Measurements from ENCODE around the gene SPATA21.

Gene SPATA21

DNA sequence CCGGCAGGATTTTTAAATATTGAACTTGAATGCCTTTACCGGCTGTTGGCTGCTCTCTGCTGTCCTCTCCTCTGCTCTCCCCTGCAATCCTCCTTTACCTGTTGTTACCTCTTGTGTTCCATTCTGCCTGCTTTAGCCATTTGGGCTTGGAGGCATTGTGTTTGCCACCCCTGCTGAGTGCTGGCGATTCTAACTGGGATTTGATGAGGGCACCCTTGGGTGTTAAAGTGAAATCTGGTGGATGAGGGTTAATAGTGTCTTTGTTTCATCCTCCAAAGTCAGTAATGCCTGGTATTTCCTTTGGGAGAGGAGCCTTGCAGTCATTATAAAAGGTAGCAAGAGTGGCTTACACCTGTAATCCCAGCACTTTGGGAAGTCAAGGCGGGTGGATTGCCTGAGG lies 60.3 kb downstream of the SPATA21 start:
- no peak for DNase-seq

DNA sequence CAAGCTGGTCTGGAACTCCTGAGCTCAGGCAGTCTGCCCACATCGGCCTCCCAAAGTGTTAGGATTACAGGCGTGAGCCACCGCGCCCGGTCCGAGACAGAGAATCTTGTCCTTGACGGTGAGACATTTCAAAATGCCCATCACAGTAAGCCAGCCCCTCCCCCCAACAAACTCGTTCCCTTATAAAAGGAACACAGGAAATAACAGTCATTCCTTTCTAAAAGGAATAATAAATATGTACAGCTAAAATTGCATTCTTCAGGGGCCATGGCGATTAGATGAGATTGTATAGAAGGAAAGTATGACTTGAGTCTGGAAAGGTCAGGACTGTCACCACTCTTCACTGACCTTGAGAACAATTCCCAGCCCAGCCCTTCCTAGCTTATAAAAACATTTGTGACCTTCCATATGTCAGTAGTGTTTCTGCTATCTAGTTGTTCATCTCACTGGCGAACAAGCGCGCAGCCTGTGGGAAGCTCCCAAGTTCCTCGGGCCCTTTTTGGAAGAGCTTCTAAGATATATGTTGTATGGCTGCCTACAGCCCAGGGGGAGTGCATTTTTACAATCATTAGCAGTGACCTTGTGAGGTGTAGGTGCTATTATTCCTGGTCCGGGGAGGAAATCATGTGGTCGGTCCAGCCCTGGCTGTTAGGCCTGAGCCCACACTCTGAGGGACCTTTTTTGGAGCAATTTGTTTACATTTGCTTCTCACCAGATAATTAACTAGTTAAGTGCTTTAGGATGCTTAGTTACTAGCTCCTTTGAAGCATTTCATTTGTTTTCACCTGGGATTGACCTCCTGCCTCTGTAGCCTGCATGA lies 61.5 kb downstream of the SPATA21 start:
- no peak for DNase-seq

DNA sequence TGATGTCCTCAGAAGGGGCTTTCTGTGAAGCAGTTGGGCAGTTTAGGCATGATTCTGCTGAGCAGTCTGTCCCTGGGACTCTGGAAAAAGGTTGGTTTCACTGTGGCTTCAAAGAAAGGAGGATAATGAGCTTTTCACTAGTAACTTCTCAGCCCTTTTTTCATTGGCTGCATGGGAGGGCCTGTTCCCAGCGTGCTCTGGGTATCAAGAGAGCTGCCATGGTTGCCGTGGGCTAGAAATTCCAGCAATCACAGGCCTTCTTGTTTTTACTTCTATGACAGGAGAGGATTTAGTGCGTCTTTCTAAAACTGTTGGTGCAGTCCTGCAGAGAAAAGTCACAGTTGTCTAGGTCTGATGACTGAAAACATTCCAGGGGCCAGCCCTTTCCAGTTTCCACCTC lies 63.0 kb downstream of the SPATA21 start:
- no peak for DNase-seq

DNA sequence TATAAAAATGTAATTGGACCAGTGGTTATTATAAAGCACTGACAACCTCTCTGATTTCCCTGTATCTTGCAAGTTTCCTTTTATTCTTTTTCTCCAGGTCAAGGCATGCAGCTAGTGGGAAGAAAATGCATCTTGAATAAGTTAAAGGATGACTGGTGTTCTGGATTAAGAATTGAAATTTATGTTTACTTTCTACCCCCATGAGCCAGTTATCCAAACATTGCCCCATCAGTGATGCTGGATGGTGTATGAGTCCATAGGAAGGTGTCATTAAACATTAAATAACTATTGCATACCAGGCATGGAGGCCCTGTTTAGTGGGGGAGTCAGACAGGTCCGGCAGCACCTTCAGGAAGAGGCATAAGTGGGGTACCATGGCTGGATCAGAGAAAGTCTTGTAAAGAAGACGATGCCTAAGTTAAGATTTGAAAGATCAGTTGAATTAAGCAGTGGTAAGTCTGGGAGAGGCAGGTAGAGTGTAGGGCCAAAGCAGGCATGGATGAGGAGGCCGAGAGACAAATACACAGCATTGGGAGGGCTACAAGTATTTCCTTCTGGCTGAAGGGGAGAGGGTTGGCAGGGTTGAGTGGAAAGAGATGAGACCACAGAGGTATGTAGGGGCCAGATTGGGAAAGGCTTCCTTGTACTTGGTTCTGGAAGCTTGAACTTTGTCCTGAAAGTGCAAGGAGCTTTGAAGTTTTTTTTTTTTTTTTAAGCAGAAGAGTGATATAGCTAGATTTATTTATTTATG lies 64.5 kb downstream of the SPATA21 start:
- DNase-seq: no peak

DNA sequence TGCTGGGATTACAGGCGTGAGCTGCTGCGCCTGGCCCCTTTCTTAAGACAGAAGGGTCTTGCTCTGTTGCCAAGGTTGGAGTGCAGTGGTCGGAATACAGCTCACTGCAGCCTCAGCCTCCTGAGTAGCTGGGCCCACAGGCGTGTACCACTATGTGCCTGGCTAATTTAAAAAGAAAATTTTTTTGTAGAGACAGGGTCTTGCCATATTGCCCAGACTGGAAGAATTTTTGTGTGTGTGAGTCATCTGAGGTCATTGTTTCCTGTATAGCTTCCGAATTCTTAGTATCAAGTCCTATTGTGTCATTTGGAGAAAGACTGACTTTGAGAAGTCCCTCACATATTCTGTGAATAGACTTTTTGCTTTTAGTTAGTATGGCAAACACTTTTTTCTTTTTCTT lies 65.5 kb downstream of the SPATA21 start:
- DNase-seq: peak; percentile 13

DNA sequence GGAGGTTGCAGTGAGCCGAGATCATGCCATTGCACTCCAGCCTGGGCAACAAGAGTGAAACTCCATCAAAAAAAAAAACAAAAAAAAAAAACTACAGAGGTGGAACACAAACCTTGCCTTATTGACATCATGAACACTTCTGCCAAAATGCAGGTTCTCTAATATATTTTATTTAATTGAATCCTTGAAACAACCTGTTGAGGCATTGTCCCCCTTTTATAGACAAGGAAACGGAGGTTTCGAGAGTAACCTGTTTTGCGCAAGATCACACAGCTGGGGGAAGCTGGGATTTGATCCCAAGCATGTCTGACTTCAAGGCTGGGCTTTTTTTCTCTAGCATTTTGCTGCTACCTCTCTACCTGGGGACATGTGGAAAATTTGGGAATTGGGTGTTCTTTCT lies 67.4 kb downstream of the SPATA21 start:
- DNase-seq: no peak

DNA sequence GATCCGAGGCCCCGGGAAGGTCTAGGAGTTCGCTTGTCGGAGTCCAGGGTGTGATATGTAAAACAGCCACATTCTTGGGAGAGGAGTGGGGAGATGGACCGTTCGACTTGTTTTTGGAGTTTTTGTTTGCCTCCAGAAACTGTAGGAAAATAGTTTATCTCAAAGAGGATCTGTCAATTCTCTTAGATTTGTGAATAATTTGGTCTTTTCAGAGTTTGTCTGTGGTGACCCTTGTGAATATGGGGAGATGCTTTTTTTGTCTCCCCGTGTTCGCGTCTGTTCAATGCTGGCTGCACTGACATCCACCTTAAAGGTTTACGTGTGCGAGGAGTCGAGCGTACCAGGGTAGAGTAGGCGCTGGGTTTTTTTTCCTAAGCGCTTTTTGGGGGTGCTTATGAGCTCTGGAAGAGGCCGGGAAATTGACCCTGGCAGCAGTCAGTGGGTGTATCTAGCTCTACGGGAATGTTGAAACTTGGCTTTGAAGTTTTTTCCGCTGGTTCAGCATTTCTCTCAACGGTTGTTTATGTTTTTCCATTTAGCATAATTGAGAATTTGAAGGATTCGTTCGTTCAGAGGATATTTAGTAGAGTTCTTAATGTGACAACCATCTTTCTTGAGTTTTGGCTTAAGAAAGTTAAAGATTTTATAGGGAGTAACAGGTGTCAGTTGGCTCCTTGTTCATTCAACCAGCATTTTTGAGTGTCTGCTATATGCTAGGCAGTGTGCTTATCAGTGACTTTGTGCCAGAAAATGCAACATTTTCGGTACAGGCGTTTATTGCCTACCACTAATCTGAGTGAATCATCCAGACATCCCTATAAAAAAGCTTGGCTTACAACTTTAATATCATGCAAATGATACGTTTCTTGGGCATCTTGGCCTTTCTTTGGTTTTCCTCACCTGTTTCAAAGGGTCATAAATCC lies 69.0 kb downstream of the SPATA21 start:
- DNase-seq: no peak

DNA sequence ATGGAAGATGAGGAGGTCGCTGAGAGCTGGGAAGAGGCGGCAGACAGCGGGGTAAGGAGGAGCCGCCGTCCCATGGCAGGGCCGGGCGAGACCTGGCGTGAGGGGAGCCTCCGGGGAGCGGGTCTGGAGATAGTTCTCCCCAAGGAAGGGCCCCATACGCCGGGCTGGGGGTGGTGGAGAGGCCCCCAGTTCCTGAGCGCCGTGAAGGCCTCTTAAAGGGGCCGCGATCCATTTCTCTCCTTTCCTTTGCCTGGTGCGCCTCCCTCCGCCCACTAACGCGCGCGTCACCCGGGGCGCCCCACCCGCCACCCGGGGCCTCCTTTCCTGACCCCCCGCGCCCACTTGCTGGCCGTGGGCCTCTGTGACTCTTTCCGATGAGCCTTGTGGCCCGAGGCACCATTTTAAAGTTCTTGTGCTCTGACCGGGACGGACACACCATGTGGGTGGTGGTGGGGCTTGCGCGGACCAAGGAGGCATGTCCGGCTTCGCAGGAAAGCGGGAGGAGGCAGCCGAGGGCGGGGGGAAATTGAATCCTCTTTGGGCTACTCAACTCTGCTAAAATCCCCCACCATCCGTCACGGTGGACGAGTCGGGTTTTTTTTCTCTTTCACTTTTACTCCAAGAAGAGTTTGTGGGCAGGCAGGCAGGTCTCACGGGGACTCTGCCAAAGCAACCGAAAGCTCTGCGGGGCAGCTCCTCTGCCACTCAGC lies 69.8 kb downstream of the SPATA21 start:
- no peak for DNase-seq

DNA sequence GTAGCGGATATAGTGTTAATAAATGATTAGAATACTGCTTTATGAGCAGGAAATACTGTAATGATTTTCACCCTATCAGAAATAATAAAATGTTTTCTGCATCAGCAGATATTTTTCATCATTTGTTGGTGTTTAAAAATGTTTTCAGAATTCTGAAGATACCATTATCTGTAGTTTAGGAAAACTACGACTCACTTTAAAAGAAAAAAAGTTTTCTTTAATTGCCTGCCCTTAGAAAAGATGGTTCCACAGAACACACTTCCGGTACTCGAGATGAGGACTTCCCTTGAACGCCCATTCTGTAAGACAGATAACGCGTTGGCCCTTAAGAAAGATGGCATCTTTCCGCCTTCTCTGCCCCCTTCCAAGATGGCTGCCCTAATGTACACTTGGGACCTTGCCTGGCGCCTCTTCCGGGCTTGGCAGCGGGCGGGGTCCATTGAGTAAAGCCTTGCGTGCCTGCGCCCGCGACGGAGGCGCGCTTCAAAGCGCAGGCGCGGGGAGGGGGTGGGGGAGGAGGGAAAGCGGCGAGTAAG lies 70.4 kb downstream of the SPATA21 start, which contains the start of gene SZRD1:
Gene SZRD1, plus strand, starts transcription at position 521 of the 536 bp plus-strand sequence. CDS start 16 bp downstream, outside the sequence.
- DNase-seq: peak; percentile 93

DNA sequence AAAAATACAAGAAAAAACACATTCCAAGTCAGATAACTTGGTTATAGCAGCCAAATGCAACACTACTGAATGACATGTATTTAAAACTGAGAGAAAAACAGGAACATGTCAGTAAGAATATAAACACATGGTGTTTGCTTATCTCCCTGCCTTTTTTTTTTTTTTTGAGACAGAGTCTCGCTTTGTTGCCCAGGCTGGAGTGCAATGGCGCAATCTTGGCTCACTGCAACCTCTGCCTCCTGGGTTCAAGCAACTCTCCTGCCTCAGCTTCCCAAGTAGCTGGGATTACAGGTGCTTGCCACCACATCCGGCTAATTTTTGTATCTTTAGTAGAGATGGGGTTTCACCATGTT lies 72.1 kb downstream of the SPATA21 start:
- peak; percentile 48 for DNase-seq

DNA sequence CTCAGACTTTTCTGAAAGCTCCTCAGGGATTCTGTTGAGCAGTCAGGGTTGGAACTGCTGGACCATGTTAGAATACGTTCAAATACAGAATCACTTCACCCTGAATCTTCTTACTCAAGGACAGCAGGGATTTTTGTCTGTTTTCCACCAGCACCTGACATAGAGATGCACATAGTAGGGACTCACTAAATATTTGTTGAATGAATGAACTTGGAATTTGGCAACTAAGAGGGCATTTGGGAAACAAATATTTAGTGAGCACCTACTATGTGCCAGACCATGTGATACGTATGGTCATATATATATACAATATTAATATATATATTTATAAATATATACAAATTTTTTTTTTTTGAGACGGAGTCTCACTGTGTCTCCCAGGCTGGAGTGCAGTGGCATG lies 80.4 kb downstream of the SPATA21 start:
- no peak for DNase-seq

DNA sequence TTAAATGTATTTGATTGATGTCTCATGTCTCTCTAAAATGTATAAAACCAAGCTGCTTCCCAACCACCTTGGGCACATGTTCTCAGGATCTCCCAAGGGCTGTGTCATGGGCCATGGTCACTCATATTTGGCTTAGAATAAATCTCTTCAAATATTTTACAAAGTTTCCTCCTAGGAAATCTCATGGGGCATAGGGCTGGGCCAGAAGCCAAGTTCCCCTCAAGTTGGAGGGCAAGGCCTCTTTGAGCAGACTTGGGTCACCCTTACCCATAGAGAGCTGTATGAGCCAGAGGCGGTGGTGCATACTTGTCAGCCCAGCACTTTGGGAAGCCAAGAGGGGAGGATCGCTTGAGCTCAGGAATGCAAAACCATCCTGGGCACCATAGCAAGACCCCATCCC lies 82.6 kb downstream of the SPATA21 start:
- no peak for DNase-seq

DNA sequence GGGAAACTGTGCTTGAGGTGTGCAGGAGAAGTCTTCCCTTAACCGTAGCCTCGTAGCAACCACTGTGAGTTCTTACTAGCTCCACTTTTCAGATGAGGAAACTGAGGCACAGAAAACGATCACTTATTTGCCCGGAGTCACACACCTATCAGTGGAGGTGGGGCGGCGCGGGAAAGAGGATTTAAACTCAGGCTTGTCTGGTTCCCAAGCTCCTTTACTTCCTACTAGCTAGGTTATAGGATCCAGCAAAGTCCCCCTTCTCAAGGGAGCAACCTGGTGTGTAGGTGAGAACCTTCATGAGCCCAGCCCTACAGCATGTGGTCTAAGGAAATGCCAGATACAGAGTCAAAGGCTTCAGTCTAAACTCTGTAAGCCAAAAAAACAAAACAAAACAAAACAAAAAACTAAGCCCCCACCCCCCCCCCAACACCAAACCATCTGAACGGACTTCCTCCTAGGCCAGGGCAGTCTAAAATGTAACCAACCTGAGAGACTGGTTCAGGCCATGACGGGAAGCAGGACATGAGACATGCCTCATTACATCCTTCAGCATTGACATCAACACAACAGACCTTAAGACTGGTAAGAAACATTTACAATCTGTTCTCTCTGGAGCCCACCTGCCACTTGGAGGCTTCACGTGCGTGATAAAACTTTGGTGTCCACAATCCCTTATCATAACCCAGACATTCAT lies 84.2 kb downstream of the SPATA21 start:
- DNase-seq: no peak

DNA sequence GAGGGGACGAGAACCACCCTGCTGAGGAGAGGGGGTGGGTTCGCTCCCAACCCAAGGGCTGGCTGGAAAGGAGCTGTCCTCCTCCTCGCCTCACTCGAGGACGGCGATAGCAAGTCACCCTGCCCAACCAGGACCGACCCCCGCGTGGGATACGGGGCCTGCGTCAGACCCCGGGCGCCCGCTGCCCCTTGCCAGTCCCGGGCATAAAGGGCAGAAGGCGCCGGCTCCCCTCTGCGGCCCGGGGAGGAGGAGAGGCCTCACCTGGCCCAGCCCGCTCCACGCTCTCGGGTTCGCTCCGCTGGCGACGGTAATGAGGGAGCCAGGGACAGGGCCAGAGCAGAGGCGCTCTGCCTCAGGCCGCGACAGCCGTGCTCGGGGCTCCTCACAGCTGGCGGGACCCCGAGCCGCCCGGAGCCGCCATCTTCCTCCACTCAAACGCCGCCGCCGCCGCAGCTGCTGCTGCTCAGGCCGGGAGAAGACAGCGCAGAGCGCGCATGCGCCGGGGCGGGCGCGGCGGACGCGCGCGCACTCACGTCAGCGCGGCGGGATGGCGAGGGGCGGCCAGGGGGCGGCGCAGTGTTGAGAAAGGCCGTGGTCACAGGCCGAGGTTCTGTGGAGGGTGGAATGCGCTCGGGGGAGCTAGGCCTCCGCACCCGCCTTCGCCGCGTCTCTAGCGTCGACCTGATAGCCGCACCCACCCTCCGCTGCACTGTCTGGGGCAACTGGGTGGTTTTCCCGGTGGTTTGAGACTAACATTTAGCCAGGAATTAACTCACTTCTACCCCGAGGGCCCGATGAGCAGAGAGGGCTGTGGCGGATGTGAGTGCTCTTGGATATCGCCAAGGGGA lies 85.0 kb downstream of the SPATA21 start, which contains the start of gene FBXO42:
Gene FBXO42, minus strand, starts transcription at position 487 of the 848 bp plus-strand sequence. CDS start 37,062 bp downstream, outside the sequence.
- peak; percentile 19 for DNase-seq

DNA sequence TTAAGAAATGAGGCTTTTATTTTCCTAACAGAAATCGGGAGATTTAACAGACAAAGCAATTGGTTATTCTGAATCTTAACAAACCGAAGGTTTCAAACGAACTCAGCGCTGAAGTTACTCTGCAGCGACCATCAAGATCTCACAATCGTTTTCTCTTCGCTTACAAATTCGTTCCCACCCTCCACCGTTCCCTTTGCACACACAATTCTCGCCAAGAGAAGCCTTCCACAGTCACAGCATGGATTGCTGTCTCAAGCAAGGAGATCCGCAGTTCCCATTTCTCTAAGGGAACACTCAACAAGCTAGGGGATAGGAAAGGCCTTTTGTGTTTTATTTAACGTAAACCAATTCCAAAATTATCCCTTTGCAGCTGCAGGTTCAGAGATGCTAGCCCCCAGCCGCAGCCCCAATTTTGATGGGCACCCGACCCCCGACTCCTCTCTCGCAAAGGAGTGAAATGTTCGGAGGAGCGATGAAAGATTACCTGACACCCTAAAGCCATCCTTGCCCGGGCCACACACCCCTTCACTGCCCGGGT lies 85.7 kb downstream of the SPATA21 start:
- DNase-seq: no peak

DNA sequence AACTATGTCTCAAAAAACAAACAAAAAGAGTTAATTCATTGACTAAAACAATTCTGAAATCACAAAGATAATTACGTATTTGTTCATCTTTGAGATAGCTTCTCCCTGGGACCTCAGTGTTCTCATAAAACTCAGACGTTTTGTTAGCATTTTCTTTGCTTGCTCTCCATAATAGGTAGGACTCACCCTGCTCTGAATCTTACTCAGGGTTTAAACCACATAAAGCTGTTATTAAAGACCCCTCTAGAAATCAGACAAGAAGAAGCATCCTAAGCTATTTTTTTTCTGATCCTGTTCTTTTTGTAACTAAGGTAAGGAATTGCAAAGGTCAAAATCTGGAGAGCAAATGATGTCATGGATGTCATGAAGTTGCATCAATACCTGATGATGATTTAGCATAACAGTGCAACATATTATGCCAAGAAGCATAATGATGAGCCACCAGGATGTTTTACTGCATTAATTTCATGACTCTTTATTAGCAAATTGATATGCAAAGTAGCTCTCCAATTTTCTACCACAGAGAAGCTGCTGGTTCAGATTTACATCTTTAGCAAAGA lies 87.3 kb downstream of the SPATA21 start:
- DNase-seq: no peak

Data from SIG-M5 (cell line).